Ascending aorta (tissue), 2 donors: ENCODE data around the gene RASL10A. TPM values are rescaled to one million over a fixed set of nuclear protein-coding genes. Genes with fewer than 3 reads are reported as not detected.

Source experiments
- DNase-seq, 2 donors: peaks; one replicate each; pipeline ENCODE4 v3.0.0-alpha.2; 2019; ENCODE audit warnings: low spot score in 2 of 2
- H3K27ac ChIP-seq, 2 donors: fragments of 200-600 bp; sonication (generic); one replicate each; pipeline ENCODE4 v1.5.1; 2016 to 2017; ENCODE audit warnings: mild to moderate bottlenecking in 1 of 2
- H3K27me3 ChIP-seq: fragments of 200-600 bp; sonication (generic); one replicate; pipeline ENCODE4 v1.5.1; 2017
- H3K36me3 ChIP-seq, 2 donors: fragments of 200-600 bp; sonication (generic); one replicate each; pipeline ENCODE4 v1.5.1; 2016
- H3K4me1 ChIP-seq, 2 donors: fragments of 200-600 bp; sonication (generic); one replicate each; pipeline ENCODE4 v1.5.1; 2016 to 2017; ENCODE audit warnings: mild to moderate bottlenecking in 1 of 2
- H3K4me3 ChIP-seq, 2 donors: fragments of 200-600 bp; sonication (generic); one replicate each; pipeline ENCODE4 v1.5.1; 2016 to 2017; ENCODE audit warnings: mild to moderate bottlenecking in 1 of 2
- H3K9me3 ChIP-seq, 2 donors: fragments of 200-600 bp; sonication (generic); one replicate each; pipeline ENCODE4 v1.5.1; 2016
- intact Hi-C: fragments of 100-400 bp; cut with DNase I; formaldehyde crosslinking; loops from one replicate; pipeline ENCODE4 v1.15.1; 2023
- total RNA-seq: library from RNA; depleted of rRNA; stranded (reverse); fragments of >200 nt; gene quantifications from one replicate; pipeline ENCODE4 v1.1.0, GENCODE V29; 2016
- TF ChIP-seq, protein P1 (sequence below), 3 experiments: fragments of 200-600 bp in 2 of 3; fragments of 450-650 bp in 1 of 3; sonication (generic) in 2 of 3; IDR thresholded peaks; one replicate each; pipeline ENCODE4 v1.5.1; 2016 to 2019; ENCODE audit warnings: antibody characterized with exemption in 3 of 3, mild to moderate bottlenecking in 1 of 3, moderate library complexity in 1 of 3

Gene RASL10A
- total RNA-seq, 1 donor from 2014 or later, result not detected

DNA sequence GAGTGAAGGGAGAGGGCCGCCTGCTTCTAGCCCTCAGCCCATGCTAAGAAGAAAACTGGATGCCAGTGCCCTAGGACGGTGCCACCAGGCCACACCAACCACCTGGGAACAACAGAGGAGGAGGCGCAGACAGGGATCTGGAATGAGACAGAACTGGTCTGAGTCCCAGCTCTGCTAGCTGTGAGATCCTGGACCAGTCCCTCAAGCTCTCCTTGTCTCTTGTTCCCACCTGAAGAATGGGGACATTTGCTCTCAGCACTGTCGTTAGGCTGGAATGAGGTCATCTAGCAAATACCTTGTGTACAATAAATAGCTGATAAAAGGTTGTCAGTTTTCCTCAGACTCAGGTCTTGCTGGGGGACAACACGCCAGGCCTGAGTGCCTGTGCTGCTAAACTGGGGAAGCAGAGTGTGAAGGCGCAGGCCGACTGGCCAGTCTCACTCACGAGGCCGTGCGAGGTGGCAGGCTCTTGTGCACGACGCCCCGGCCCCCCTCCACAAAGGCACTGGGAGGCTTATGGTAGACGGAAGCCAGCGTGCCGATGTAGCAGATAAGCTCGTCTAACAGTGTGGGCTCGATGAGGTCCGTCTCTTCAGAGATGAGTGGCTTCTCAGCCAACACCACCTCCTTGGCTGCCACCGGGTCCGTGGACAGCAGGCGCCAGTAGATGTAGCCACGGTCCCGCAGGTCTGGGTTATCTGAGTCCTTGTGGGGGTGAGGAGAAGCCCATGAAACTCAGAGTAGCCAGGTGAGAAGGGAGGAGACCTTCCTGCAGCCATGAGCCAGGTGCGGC, 25.8 kb upstream of the RASL10A start:
- H3K27me3 ChIP-seq, result no peaks in the 10 kb centered on the region
- H3K36me3 ChIP-seq, result peaks cover 47 to 65% of the 10 kb centered on the region in 2 donors
- TF ChIP-seq, protein P1, sequence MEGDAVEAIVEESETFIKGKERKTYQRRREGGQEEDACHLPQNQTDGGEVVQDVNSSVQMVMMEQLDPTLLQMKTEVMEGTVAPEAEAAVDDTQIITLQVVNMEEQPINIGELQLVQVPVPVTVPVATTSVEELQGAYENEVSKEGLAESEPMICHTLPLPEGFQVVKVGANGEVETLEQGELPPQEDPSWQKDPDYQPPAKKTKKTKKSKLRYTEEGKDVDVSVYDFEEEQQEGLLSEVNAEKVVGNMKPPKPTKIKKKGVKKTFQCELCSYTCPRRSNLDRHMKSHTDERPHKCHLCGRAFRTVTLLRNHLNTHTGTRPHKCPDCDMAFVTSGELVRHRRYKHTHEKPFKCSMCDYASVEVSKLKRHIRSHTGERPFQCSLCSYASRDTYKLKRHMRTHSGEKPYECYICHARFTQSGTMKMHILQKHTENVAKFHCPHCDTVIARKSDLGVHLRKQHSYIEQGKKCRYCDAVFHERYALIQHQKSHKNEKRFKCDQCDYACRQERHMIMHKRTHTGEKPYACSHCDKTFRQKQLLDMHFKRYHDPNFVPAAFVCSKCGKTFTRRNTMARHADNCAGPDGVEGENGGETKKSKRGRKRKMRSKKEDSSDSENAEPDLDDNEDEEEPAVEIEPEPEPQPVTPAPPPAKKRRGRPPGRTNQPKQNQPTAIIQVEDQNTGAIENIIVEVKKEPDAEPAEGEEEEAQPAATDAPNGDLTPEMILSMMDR (IDR thresholded peaks at IDR 0.05), result no peak
- no peak overlapping the region for H3K27ac ChIP-seq
- intact Hi-C loops, result no loop called here
- DNase-seq, result no peak
- no peaks in the 10 kb centered on the region for H3K9me3 ChIP-seq
- peaks cover 0 to 5% of the 10 kb centered on the region in 2 donors for H3K4me1 ChIP-seq
- no peak overlapping the region for H3K4me3 ChIP-seq

DNA sequence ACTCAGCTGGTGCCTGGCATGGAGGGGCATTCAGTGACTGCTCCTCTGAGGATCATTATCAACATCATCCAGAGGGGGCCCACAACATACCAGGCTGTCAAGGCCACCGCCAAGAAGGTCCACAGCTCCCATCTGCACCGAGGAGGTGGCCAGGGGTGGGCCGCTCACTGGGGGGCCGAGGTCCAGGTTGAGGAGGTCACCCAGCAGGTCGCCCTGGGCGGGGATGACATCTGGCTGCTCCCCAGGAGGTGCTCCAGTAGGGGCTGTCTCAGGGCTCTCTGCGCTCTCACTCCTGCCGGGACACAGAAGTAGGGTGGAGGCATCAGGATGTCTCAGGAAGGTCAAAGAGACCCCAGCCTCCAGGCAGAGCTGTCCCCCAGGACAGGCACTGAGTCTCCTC, 25.1 kb upstream of the RASL10A start:
- Histone ChIP-seq H3K4me3 (no peak overlapping the region), H3K9me3 (no peaks in the 10 kb centered on the region), H3K27ac (no peak overlapping the region), H3K4me1 (peaks cover 0 to 5% of the 10 kb centered on the region in 2 donors), H3K27me3 (no peaks in the 10 kb centered on the region), H3K36me3 (peaks cover 44 to 69% of the 10 kb centered on the region in 2 donors)
- TF ChIP-seq, protein P1 (IDR thresholded peaks at IDR 0.05), result no peak
- intact Hi-C loops, result no loop called here
- no peak for DNase-seq

DNA sequence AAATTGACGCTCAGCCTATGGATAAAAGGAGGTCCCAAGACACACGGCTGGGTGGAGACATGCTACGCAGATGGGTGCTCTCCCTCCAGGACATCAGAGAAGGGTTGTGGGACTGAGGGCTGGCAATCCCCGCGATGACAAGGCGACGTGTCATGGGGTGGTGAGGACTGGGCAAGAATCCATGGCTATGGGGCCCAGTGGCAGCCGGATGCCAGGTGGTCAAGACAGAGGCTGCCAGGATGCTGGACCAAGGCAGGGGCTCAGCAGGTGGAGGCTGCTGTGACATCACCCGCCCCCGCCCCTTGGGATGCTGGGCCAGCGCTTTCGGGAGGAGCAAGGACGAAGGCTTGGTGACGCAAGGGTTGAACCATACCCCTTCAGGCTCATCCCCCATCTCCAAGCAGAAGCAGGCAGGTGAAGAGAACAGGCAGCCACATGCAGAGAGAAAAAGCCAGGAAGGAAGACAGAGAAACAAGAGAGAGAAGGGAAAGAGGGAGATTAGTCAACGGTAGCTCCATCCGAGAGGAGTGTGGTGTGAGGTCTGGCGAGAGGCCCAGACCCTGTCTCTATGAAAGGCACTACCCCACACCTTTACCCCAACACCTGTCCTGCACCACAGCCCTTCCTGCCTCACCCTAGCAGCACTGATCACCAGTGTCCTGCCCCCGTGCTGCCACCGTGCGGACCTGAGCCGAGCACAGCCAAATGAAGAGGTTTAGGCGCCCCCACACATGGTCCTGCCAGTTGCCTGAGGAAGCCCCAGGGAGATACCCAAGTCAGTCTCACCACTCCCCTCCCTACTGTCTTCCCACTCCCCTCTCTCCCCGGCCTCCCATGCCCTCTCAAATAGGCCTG, 24.1 kb upstream of the RASL10A start:
- Histone ChIP-seq H3K9me3 (no peaks in the 10 kb centered on the region), H3K36me3 (peaks cover 49 to 75% of the 10 kb centered on the region in 2 donors), H3K4me3 (no peak overlapping the region), H3K27me3 (no peaks in the 10 kb centered on the region), H3K27ac (no peak overlapping the region), H3K4me1 (peaks cover 0 to 4% of the 10 kb centered on the region in 2 donors)
- intact Hi-C loops, result no loop called here
- no peak for DNase-seq
- TF ChIP-seq, protein P1 (IDR thresholded peaks at IDR 0.05), result no peak

DNA sequence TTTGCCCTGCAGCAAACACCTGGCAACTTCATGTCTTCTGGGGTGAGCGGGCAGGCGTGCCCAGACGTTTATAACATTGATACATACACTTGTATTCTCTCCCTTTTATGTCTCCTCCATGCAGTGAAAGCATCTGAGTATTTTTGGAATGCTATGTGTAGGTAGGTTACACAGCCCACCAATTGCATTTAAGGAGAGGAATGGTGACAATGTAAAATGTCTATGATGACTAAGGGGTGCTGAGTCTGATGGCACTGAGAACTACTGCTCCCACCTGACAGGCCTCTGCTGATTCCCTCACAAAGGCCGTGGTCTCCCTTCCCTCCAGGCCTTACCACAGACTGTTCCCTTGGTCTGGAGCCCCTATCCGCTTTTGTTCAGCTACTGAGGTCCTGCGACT, 22.9 kb upstream of the RASL10A start:
- no peak overlapping the region for H3K27ac ChIP-seq

DNA sequence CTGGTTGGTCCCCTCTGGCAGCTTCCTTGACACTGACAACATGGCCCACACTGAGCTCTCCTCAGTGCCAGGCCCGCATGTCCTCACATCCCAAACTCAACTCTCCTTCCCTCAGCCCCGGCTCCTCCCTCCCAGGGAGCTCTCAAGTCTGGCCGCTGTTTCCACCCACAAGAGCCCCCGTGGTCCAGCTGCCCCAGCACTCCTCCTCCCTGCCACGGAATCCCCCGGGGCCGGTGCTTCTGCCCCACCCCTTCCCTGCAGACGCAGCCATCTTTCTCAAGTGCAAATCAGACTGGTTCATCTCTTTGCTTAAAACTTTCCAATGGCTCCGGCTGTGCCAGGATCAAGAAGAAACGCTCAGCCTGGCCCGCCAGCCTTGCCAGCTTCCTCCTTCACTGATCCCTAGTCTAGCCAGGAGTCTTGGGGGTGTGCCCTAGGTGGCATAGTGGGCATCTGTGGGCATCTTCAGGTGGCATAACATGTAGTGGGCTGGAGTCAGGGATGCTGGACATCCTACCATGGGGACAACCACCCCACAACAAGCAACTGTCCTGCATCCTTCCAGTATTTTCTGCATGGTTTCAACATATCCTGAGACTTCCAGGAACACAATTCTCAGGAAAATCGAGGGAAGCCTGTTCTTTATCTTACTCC, 22.3 kb upstream of the RASL10A start:
- Histone ChIP-seq H3K4me3 (no peak overlapping the region), H3K9me3 (no peaks in the 10 kb centered on the region), H3K27ac (no peak overlapping the region), H3K27me3 (no peaks in the 10 kb centered on the region), H3K36me3 (peaks cover 68 to 90% of the 10 kb centered on the region in 2 donors), H3K4me1 (no peaks in the 10 kb centered on the region)
- intact Hi-C loops, result no loop called here
- DNase-seq, result no peak
- TF ChIP-seq, protein P1 (IDR thresholded peaks at IDR 0.05), result no peak

More for the DNA sequence above, 22.9 kb upstream of the RASL10A start:
- intact Hi-C loops, result no loop called here
- Histone ChIP-seq H3K4me1 (no peaks in the 10 kb centered on the region), H3K9me3 (no peaks in the 10 kb centered on the region), H3K36me3 (peaks cover 61 to 87% of the 10 kb centered on the region in 2 donors), H3K27me3 (no peaks in the 10 kb centered on the region), H3K4me3 (no peak overlapping the region)
- TF ChIP-seq, protein P1 (IDR thresholded peaks at IDR 0.05), result no peak
- DNase-seq, result no peak
